Neural progenitor cell (in vitro differentiated cells): ENCODE measurements around the gene AKNAD1.

Source experiments
- EZH2 ChIP-seq: fragments of 200-600 bp; sonication (generic); IDR thresholded peaks from 2 replicates; pipeline ENCODE4 v1.6.1; 2017; ENCODE audit warnings: antibody characterized with exemption, mild to moderate bottlenecking, moderate library complexity
- EZH2phosphoT487 ChIP-seq: fragments of 200-600 bp; sonication (generic); IDR thresholded peaks from 2 replicates; pipeline ENCODE4 v1.6.1; 2017; ENCODE audit warnings: antibody characterized with exemption

GRCh38 chr1:108816049-108816893 lies 40.6 kb downstream of the AKNAD1 start:
- TF ChIP-seq EZH2 = no peak
- TF ChIP-seq EZH2phosphoT487 = no peak
